ENCODE results near the gene STUM. TPM values are rescaled to one million over a fixed set of nuclear protein-coding genes. Genes with fewer than 3 reads are reported as not detected.

STUM gene
- total RNA-seq, 3 donors from 2014 or later: 1.1 to 7.2 (median 2.2) TPM

DNA sequence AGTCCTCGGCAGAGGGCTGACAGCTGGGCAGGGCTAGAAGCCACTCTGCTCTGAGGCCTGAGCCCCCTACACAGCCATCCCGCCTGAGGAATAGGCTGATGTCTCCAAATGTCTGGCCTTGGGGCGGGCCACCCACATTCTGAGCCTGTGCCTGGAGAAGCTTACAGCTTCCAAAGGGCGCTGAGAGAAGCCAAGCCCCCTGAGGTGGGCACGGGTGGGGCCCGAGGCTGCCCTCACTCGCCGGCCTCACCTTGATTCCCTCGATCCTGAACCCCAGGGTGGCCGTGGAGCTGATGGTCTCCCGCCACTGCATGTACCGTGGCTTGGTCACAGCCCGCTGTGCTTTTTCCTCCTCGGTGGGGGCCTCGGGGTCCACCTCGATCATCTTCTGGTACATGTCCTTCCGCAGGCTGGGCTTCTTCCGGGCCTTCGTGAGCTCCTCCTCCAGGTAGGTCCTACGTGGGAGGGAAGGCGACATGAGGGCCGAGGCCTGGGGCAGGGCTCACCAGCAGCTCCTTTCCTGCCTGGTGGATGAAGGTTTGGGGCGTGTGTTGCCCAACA, 93.2 kb downstream of the STUM start:
- no peak overlapping the region for H3K27ac ChIP-seq
- peaks cover 3 to 5% of the 10 kb centered on the region in 2 donors for H3K4me1 ChIP-seq
- intact Hi-C loops (cut with DNase I; ENCODE audit: low total_unique reads): no loop called here
- DNase-seq (ENCODE audit: low spot score in 2 of 2): no peak
- H3K27me3 ChIP-seq: no peaks in the 10 kb centered on the region
- no peaks in the 10 kb centered on the region for H3K36me3 ChIP-seq
- no peak overlapping the region for H3K4me3 ChIP-seq
- H3K9me3 ChIP-seq: no peaks in the 10 kb centered on the region
- TF ChIP-seq POLR2AphosphoS5 (IDR thresholded peaks at IDR 0.05) (no peak), POLR2A (IDR thresholded peaks at IDR 0.05) (no peak)
- TF ChIP-seq, protein P1, sequence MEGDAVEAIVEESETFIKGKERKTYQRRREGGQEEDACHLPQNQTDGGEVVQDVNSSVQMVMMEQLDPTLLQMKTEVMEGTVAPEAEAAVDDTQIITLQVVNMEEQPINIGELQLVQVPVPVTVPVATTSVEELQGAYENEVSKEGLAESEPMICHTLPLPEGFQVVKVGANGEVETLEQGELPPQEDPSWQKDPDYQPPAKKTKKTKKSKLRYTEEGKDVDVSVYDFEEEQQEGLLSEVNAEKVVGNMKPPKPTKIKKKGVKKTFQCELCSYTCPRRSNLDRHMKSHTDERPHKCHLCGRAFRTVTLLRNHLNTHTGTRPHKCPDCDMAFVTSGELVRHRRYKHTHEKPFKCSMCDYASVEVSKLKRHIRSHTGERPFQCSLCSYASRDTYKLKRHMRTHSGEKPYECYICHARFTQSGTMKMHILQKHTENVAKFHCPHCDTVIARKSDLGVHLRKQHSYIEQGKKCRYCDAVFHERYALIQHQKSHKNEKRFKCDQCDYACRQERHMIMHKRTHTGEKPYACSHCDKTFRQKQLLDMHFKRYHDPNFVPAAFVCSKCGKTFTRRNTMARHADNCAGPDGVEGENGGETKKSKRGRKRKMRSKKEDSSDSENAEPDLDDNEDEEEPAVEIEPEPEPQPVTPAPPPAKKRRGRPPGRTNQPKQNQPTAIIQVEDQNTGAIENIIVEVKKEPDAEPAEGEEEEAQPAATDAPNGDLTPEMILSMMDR (IDR thresholded peaks at IDR 0.05): no peak

DNA sequence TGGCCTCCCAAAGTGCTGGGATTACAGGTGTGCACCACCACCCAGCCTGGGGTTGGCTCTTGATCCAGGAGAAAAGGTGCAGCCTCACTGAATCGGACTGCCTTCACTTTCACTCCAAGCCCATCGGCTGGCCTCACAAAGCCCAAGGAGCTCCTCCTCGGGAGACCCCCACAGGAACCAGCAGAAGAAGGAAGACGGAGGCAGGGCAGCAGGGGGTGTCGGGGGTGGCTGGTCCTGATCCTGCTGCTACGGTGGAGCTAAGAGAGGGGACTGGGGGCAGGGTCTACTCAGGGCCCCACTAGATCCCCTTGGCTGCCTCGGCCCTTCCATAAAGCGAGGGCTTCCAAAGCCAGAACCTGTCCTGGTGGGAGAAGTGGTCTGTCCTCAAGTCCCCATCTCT, 93.9 kb downstream of the STUM start:
- Histone ChIP-seq H3K4me1 (peaks cover 3 to 5% of the 10 kb centered on the region in 2 donors), H3K27me3 (no peaks in the 10 kb centered on the region), H3K27ac (peak overlapping the region in 1 of 2 donors; percentile 51), H3K9me3 (no peaks in the 10 kb centered on the region), H3K4me3 (no peak overlapping the region), H3K36me3 (no peaks in the 10 kb centered on the region)
- TF ChIP-seq, protein P1 (IDR thresholded peaks at IDR 0.05): no peak
- no peak for TF ChIP-seq POLR2AphosphoS5 (IDR thresholded peaks at IDR 0.05)
- TF ChIP-seq POLR2A (IDR thresholded peaks at IDR 0.05): no peak
- DNase-seq (ENCODE audit: low spot score in 2 of 2): no peak
- intact Hi-C loops (cut with DNase I; ENCODE audit: low total_unique reads): no loop called here

DNA sequence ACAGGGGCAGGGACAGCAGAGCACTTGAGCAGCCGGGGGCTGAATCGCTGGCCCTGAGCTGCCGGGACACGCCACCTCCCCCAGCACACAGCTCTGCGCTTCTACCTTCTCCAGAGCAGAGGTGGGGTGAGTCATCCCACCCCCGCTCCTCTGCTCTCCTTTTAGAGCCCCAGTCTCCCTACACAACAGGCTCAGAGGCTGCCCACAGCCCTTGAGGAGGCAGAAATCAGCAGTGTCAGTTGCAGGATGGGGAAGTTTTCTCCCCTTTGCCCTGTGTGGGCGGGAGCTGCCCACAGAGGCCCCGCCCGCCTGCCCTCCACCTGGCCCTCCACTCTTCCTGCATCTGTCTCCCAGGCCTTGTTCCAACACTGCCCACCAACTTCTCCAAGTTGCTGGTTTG, 94.6 kb downstream of the STUM start:
- no peaks in the 10 kb centered on the region for H3K9me3 ChIP-seq
- TF ChIP-seq POLR2AphosphoS5 (IDR thresholded peaks at IDR 0.05): no peak
- TF ChIP-seq POLR2A (IDR thresholded peaks at IDR 0.05): no peak
- TF ChIP-seq, protein P1 (IDR thresholded peaks at IDR 0.05): no peak
- H3K4me1 ChIP-seq: peaks cover 3 to 5% of the 10 kb centered on the region in 2 donors
- H3K27ac ChIP-seq: peak overlapping the region in 1 of 2 donors; percentile 51
- intact Hi-C loops (cut with DNase I; ENCODE audit: low total_unique reads): no loop called here
- no peak overlapping the region for H3K4me3 ChIP-seq
- no peaks in the 10 kb centered on the region for H3K36me3 ChIP-seq
- no peaks in the 10 kb centered on the region for H3K27me3 ChIP-seq
- no peak for DNase-seq (ENCODE audit: low spot score in 2 of 2)

DNA sequence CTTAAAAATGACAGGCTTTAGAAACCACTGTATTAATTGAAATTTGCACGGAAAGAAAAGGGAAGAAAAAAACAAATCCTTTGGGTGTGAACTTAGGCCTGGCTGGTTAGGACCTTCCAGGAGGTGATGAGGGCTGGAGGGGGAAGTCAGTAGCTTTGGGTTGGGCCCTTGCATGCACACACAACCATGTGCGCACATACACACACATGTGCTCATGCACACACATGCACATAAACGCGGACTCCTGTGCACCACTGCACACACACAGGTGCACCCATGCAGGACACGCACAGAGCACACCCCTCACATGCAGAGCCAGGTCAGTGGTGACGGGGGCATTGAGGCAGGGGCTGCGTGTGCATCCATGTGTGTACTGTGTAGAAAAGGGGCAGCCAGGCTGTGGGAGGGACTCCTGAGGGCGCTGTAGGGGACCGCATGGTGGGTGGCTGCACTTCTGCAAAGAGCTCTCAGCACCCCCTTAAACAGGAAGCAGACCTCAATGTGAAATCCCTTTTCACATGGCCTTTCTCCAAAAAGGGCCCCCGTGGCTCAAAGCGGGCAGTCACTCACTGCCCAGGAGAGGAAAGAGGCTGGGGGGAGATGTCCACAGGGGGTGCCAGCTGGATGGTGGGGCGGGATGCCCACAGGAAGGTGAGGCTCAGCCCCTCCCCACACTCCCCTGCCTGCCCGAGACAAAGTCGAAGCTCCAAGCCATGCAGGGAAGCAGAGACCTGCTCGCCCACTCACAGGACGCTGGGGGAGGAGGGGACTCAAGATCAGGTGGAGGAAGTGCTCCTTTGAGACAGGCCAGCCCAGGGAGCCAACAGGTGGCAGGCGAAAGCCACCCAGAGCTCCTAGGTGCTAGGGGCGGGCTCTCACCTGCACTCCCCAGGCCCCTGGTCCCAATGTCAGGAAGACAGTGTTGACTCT, 95.3 kb downstream of the STUM start:
- Histone ChIP-seq H3K4me1 (peaks cover 3 to 5% of the 10 kb centered on the region in 2 donors), H3K27ac (no peak overlapping the region), H3K9me3 (no peaks in the 10 kb centered on the region), H3K27me3 (no peaks in the 10 kb centered on the region), H3K4me3 (no peak overlapping the region), H3K36me3 (no peaks in the 10 kb centered on the region)
- TF ChIP-seq POLR2AphosphoS5 (IDR thresholded peaks at IDR 0.05) (no peak), POLR2A (IDR thresholded peaks at IDR 0.05) (no peak)
- TF ChIP-seq, protein P1 (IDR thresholded peaks at IDR 0.05): no peak
- DNase-seq (ENCODE audit: low spot score in 2 of 2): no peak
- intact Hi-C loops (cut with DNase I; ENCODE audit: low total_unique reads): no loop called here
